HuH-7 (cell line): ENCODE data around the gene DYNLRB1.

Experiments used
- DNase-seq: peaks from one replicate; pipeline ENCODE4 v3.0.0; 2011; ENCODE audit warnings: low spot score

The DYNLRB1 gene

GRCh38 chr20:34534391-34535165, 18.4 kb downstream of the DYNLRB1 start:
- no peak for DNase-seq

GRCh38 chr20:34535301-34535840, 19.1 kb downstream of the DYNLRB1 start:
- no peak for DNase-seq

- no peak for DNase-seq
These were observed 19.6 kb downstream of the DYNLRB1 start for GRCh38 chr20:34535857-34536256.

- peak; percentile 75 for DNase-seq
These were observed 20.7 kb downstream of the DYNLRB1 start for GRCh38 chr20:34536798-34537394.

- no peak for DNase-seq
These were observed 21.4 kb downstream of the DYNLRB1 start for GRCh38 chr20:34537651-34538050.

GRCh38 chr20:34538671-34539123, 22.5 kb downstream of the DYNLRB1 start:
- DNase-seq, result peak; percentile 92

GRCh38 chr20:34539756-34540155, 23.5 kb downstream of the DYNLRB1 start:
- DNase-seq, result no peak

- no peak for DNase-seq
These were observed 24.5 kb downstream of the DYNLRB1 start for GRCh38 chr20:34540596-34541263.

- no peak for DNase-seq
These were observed 25.2 kb downstream of the DYNLRB1 start for GRCh38 chr20:34541264-34541901.

GRCh38 chr20:34541917-34542316, 25.7 kb downstream of the DYNLRB1 start:
- DNase-seq, result no peak

- DNase-seq, result no peak
These were observed 26.2 kb downstream of the DYNLRB1 start for GRCh38 chr20:34542439-34542838.

GRCh38 chr20:34543463-34544056, 27.3 kb downstream of the DYNLRB1 start:
- DNase-seq, result no peak

GRCh38 chr20:34544109-34544796, 28.0 kb downstream of the DYNLRB1 start:
- no peak for DNase-seq

- no peak for DNase-seq
These were observed 30.5 kb downstream of the DYNLRB1 start for GRCh38 chr20:34546751-34547181.

GRCh38 chr20:34547844-34548613, 31.8 kb downstream of the DYNLRB1 start:
- DNase-seq, result no peak

GRCh38 chr20:34549291-34549928, 33.2 kb downstream of the DYNLRB1 start:
- DNase-seq, result no peak

GRCh38 chr20:34549929-34550305, 33.7 kb downstream of the DYNLRB1 start:
- DNase-seq, result no peak

- DNase-seq, result no peak
These were observed 36.3 kb downstream of the DYNLRB1 start for GRCh38 chr20:34552569-34552968.

- DNase-seq, result no peak
These were observed 37.2 kb downstream of the DYNLRB1 start for GRCh38 chr20:34553366-34553867.

- DNase-seq, result no peak
These were observed 41.7 kb downstream of the DYNLRB1 start for GRCh38 chr20:34557936-34558319.
